GM19025 (cell line): ENCODE data around the gene ABCC3.
"Not testable (repeated sequence)": the region's sequence is repeated elsewhere in the genome, so short reads cannot be mapped to it uniquely, and the experiment has no call there.

Experiments used
- ATAC-seq: cut with Tn5 transposase; IDR thresholded peaks from one replicate; pipeline ENCODE4 v1.9.1; 2021; ENCODE audit warnings: mild to moderate bottlenecking, low read depth, moderate library complexity; ENCODE audit not compliant: unreplicated experiment

The ABCC3 gene

GRCh38 chr17:50663812-50664374 is 29.2 kb downstream of the ABCC3 start:
- no peak for ATAC-seq

GRCh38 chr17:50664788-50665458 is 30.2 kb downstream of the ABCC3 start:
- no peak for ATAC-seq

- ATAC-seq = no peak
These were observed 31.2 kb downstream of the ABCC3 start for GRCh38 chr17:50665838-50666237.

- no peak for ATAC-seq
These were observed 31.6 kb downstream of the ABCC3 start for GRCh38 chr17:50666316-50666715.

GRCh38 chr17:50667259-50668024 is 32.8 kb downstream of the ABCC3 start:
- ATAC-seq = no peak

- no peak for ATAC-seq
These were observed 33.5 kb downstream of the ABCC3 start for GRCh38 chr17:50668025-50668837.

GRCh38 chr17:50668838-50669581 is 34.3 kb downstream of the ABCC3 start:
- no peak for ATAC-seq

- ATAC-seq = no peak
These were observed 37.4 kb downstream of the ABCC3 start for GRCh38 chr17:50672071-50672470.

GRCh38 chr17:50672831-50673551 is 38.3 kb downstream of the ABCC3 start:
- no peak for ATAC-seq

GRCh38 chr17:50675190-50675589 is 40.5 kb downstream of the ABCC3 start:
- no peak for ATAC-seq

GRCh38 chr17:50675627-50676026 is 40.9 kb downstream of the ABCC3 start:
- no peak for ATAC-seq

- ATAC-seq = no peak
These were observed 41.6 kb downstream of the ABCC3 start for GRCh38 chr17:50676065-50676975.

GRCh38 chr17:50677851-50678375 is 43.2 kb downstream of the ABCC3 start:
- no peak for ATAC-seq

- no peak for ATAC-seq
These were observed 44.4 kb downstream of the ABCC3 start for GRCh38 chr17:50679008-50679544.

- ATAC-seq = no peak
These were observed 45.4 kb downstream of the ABCC3 start for GRCh38 chr17:50680126-50680525.

- ATAC-seq = not testable (repeated sequence)
These were observed 46.0 kb downstream of the ABCC3 start for GRCh38 chr17:50680543-50681262.
